Inflammatory macrophage (primary cell): Measurements from ENCODE around the gene HELB.

Experiments
- DNase-seq, 2 donors: peaks; one replicate each; pipeline ENCODE4 v3.0.0-alpha.2; 2020 to 2022
- total RNA-seq, 18 experiments: gene quantifications; one replicate each; lab custom pipeline; 2026; ENCODE audit warnings: mixed read lengths in 6 of 18, inconsistent platforms in 2 of 18; lab: John Stamatoyannopoulos, UW

The HELB gene
- total RNA-seq: 4.7 to 26.7 (median 10.9) reads per million in 18 experiments

DNA sequence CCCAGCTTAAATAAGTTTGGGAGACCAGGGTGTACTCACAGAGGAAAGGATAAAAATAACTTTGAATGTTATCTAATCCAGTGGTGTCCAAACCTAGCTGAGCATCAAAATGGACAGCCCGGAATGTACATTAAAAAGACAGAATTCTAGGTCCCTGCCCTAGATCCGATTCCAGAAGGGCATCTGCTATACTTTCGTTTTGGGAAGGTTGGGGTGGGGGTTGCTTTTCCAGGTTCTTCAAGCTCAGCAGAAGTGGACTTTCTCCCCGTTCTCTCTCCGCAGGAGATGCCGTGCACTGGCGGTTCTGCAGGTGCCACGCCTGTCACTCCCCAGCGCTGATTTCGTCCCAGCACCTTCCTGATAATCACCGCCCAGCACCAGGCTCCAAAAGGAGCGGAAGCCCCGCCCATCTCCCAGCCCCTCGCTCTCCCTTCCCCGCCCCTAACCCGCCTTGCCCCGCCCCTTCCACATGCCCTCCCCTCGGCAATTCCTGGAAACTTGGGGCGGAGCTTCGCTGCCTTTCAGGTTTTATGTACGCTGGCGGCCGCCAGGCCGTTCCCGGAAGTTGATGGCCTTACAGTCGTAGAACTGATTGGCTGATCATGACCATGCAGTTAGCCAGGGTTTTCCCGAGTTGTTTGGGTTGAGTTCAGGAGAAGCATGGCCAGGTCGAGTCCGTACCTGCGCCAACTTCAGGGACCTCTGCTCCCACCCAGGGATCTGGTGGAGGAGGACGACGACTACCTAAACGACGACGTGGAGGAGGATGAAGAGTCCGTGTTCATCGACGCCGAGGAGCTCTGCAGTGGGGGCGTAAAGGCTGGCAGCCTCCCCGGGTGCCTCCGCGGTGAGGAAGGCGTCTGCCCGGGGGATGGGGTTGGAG, at the start of gene HELB:
TSS of gene HELB (plus strand) at position 550 of the 883 bp plus-strand sequence. CDS start at position 661, 111 bp downstream.
- DNase-seq: peak; percentile 98 to 99

DNA sequence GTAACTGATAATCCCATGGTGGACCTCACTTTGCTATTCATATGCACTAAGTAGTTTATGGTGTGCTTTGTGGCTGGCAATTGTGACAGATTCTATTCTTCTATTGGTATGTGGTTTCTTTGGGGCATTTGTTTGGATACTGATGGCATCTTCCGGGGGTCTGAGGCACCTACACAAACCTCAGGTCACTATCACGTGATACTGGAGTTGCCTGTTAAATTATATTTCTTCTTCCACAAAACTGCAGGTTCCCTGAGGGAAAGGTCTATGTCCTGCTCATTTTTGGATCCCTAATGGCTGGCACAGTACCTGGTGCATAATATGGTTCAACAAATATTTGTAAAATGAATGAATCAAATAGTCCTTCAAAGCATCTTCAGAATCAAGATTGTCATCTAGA, 49.5 kb upstream of the HELB start:
- DNase-seq: no peak

DNA sequence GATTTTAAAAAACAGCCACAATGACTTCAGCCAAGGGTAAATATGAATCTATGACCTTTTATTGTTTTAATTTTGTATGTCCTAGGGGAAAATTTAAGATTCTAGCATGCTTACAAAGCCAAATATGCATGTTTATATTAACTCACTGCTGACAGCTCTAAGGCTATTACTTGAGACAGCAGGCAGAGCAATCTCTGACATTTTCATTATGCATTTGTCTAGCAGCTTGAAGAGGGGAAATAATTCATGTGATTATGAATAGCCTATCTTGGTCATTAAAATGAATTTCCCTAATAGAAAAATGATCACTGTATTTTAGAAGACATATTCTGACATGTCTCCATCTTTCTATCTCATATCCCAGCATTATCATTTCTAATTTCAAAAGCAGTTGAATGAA, 46.6 kb upstream of the HELB start:
- no peak for DNase-seq

DNA sequence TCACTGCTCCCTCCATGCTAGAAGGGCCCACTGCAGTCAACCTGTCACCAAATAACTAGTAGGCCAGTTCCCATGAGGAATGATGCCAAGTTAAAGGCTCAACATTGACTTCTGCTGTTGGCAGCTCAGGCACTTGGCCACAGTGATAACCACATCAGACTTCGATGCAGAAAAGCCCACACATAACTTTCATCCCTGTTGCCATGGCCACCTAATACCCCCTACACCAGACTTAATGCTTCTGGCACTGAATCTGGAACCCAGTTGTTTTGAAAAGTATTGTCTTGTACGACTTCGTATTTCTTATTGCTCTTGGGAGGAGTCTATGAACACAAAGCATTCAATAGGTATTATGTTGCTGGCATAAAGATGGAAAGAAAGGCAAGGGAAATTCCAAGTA, 44.3 kb upstream of the HELB start:
- no peak for DNase-seq

DNA sequence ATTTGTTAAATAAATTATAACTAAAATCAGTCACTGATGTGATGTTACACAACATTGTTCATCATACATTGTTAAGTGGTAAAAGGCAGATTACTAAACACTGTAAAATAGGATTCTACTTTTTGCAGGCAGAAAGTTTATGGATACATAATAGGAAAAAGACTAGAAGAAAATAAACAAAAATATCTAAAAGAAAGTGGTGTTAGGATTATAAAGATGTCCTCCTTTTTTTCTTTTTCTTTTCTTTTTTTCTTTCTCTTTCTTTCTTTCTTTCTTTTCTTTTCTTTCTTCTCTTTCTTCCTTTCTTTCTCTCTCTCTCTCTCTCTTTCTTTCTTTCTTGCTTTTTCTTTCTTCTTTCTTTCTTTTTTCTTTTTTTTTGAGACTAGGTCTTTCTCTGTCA, 39.6 kb upstream of the HELB start:
- no peak for DNase-seq

DNA sequence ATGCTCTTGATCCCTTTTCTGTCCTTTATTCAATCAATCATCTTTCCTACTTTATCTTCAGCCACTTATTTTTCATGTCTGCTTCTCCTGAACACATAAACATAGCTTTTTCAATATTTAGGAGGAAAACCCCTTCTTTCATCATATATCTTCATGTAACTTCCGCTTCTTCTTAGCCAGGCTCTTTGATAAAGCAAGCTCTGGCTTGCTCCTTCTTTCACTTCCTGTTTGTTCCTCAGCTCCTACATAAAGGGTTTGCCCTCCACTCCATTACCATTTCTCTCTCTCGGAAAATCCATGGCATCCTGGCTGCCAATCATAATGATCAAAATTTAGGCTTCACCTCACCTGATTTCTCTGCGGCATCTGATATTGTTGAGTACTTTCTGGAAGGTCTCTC, 33.7 kb upstream of the HELB start:
- DNase-seq: peak; percentile 79 to 91

DNA sequence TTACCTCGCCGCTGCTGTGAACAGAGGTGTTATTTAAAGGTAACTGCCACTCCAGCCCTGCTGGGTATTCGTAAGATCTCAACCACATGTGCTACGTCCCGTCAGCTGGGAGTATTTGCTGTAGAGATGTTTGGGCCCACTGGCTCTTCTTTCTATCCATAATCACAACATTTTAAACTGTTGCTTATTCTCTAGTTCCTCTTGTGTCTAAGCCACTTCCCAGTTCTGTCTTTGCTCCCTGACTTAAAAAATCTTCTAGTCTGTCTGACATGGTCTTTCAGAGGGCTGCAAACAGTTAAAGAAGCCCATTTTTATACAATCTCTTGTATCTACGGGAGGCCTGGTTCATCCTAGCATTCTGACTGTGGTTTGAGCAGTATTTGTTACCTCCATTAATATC, 33.2 kb upstream of the HELB start:
- peak; percentile 43 to 49 for DNase-seq

DNA sequence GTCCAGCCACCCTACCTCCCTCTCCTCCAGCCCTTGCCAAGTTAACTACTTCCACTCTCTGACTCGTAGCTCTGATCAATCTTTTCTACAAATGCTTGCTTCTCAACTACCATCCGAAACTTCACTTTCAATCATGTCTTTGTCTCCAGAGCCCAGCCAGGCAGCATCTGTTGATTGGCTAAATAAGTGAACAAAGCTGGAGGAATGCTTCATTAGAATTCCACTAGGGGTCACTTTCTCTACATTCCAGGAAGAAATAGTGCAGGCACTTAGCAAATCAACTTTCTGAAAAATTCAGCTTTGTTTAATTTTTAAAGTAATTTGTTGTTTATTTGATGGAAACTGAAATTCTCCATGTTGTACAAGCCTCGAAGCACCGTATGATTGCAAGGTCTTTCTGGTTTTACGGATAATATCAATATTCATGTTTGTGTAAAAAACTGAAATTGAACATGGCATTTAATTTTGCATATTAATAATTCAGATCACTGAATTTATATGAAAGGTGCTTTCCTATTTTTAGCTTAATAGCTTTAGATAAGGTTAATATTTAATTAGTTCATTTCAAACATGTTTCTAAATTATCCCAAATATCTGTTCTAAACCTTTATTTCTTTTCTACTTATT, 32.4 kb upstream of the HELB start:
- DNase-seq: peak; percentile 62 to 70

DNA sequence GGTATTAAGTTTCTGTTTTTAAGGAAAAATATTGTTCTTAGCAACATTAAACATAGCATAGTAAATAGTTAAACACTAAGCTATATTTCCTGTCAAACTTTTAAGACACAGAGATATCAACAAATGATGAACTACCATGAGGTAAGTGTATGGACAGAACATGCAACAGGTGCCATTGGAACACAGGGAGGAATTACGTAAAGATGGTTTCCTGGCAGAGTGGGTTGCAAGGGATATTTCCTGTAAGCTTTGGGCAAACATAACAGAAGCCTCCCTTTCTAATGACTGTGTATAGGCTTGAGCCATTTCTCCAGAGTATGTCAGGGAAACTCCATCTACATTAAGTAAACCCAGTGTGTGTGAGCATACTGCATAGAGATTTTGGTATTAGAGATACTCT, 31.7 kb upstream of the HELB start:
- no peak for DNase-seq

DNA sequence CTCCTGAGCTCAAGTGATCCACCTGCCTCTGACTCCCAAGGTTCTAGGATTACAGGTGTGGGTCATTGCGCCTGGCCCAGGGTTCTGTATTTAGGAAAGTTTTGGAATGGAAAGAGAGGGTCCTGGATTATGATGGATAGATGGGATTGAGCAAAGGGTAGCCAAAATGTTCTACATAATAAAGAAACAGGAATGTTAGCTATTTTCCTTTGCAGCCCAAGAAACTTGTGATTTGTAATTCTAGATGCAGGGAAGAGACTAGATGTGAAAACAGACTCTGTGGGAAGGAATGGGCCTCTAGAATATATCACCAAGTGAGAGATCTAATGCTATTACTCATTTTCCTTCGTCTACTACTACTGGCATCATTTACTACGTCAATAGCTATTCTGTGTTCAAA, 29.6 kb upstream of the HELB start:
- no peak for DNase-seq

DNA sequence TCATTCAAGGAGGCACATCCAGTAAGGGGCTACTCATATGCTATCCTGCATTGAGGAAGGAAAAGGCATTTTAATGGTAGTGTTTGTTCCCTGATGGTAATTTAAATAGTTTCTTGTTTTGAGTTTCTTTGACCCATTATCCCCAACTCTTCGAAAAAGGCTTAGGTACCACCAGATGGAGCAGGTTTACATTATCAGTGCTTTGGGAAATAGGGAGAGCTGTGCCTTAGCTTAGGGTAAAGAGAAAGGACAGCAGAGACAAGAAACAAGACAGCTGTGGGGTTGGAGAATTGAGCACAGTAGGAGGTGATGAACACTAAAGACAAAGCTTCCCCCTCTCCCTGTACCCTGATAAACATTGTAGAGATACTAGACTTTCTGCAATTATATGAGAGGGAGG, 29.1 kb upstream of the HELB start:
- DNase-seq: no peak

DNA sequence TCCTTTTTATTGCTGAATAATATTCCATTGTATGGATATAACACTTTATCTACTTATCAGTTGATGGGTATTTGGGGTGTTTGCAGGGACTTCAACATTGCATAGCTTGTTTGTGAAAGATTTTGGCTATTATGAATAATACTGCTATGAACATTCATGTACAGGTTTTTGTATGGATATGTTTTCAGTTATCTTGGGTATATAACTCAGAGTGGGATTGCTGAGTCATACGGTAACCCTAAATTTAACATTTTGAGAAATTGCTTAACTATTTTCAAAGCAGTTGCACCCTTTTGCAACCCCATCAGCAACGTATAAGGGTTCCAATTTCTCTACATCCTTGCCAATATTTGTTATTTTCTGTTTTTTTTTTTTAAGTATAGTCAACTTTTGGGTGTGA, 27.3 kb upstream of the HELB start:
- DNase-seq: no peak

DNA sequence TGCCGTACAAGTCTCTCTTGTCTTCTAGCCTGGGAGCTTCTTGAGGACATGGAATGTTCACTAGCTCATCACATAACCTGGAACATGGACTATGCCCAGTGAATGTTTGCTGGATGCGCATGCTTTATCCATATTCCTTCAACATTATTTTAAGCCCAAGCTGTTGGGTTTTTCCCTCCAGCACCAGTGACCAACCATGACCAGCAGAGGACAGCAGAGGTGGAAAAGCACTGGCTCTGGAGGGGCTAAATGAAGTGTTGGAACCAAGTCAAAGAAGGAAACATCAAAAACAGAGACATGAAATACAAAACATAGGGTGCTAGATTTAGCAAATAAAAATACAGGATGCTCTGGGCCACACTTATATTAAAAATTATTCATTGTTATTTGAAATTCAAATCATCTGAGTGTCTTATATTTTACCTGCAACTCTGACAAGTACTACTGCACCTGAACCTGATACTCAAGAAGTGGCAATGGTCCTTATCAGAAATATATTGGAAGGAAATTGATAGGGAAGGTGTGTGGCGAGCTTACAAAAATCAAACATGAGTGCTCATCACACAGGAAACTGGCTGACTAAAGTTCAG, 23.1 kb upstream of the HELB start:
- DNase-seq: peak; percentile 36 to 49

DNA sequence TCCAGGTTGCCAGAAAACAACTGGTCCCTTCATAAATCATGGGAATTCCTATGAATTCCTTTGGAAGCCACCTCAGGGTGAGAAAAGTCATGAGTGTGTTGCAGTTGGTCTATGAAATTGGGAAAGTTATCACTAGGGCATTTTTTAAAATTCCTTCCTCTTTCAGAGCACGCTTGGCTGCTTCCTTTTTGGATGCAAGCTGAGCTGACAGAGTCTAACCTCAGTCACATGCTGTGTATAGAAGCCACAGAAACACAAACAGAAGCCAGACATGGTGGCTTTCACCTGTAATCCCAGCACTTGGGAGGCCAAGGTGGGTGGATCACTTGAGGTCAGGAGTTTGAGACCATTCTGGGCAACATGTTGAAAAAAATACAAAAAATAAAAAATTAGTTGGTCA, 21.7 kb upstream of the HELB start:
- peak; percentile 79 to 84 for DNase-seq

DNA sequence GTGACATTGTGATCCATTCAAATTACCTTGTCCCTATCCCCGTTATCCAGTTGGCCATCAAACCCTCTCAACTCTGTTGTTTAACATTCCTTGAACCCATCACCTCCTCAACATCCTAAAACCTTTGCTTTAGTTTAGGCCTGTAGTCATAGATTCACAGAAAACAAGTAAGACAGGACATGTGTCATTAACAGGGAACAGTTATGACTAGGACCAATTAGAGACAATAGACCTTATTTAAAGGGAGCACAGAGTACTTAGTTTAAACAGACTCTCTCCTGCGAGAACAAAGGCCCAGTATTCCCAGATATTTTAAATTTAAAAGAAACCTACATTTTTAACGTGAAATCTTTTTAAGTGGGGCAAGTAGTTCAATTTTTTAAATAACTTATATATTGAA, 20.0 kb upstream of the HELB start:
- no peak for DNase-seq

DNA sequence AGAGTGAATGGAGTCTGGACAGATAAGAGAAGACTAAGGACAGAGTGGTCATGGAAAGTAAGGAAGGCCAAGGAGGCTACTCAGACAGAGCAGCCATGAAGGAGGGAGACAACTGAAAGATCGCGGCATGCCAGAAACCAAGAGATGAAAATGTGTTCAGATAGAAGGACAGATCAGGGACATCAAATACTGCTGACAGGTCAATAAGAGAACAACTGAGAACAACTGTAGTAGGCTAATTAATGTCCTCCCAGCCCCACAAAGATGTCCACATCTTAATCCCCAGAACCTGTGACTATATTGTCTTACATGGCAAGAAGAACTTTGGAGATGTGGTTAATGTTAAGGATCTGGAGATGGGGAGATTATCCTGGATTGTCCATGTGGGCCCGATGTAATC, 15.0 kb upstream of the HELB start:
- no peak for DNase-seq

DNA sequence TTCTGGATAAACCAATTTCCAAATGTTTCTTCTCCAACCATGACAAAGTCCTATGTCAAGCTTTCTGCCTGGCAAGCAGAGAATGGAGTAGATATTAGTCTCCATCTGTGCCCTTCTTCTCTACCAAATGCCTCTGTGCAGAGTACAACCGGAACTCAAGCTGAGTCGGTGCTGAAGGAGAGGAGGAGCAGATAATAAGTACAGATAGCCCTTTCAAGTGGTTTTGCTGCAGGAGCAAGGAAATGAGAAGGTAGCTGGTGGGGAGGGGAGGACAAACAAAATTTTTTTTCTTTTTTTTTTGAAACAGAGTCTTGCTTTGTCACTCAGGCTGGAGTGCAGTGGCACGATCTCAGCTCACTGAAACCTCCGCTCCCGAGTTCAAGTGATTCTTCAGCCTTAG, 14.2 kb upstream of the HELB start:
- DNase-seq: no peak

DNA sequence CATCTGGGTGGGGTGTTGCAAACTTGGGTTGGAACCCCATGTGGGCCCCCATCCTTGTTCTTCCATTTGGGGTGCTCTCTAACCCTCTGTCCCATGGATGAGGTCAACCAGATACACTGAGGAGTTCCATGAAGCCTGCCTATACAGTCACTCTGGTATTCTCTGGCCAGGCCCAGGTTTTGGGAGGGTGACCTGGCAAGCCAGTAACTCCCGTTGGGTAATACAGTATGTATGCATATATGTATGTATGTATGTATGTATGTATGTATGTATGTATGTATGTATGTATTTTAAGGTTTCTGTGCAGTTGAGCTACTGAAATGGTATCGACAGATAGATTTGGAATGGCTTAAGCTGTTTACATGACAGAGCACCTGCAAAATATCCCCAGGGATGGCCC, 12.8 kb upstream of the HELB start:
- DNase-seq: no peak

DNA sequence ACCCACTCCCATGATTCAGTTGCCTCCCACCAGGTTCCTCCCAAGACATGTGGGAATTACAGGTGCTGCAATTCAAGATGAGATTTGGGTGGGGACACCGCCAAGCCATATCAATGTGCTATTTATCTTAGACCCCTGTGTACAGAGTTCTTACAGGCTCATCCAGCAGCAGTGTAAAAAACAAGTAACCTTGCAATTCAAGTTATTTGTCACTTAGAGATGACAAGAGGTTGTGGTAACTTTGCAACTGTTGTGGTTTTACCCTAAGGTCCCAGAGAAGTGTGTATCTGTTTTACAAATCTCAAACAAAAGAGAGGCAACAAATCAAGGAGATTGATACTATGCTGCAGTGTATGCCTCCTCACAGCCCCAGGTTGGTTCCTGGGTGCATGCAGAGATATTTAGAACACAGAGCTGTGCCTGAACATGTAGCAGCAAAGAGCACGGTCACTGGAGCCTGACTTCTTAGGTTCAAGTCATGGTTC, 11.5 kb upstream of the HELB start:
- DNase-seq: no peak

DNA sequence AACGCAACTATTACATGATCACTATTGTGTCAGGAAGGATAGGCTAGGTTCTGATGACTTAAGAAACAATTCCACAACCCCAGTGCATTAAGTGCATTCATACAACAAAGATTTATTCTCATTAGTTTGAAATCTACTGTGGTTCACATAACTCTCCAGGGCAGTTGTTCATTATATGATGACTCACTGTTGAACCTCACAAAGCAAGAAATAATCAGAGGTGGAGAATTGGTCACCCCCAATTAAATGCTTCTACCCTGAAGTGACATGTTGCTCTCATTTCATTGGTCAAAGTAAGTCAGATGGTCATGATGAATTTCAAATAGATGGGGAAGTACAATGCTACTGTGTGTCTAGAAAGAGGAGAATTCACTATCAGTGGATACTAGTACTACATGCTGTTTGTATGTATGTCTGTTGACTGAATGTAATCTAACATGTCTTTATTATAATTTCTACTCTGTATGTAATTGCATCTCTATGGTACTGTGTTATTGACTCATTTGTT, 6.1 kb upstream of the HELB start:
- no peak for DNase-seq

DNA sequence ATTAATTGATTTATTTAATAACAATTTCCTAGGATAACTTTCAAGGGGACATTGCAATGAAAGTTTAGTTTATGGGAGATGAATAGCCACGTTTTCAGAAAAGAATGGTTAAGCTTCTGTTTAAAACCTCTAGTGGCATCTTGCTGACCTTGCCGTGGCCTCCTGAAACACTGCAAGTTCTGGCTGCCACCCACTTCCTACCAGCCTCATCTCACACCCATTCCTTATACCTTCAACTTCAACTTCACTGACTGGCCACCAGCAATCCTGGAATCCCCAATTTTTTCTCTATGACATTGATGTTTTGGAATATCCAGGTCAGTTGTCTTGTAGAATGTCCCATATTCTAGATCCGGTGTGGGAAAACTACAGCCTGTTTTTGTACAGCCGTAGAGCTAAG, 5.2 kb upstream of the HELB start:
- DNase-seq: no peak

DNA sequence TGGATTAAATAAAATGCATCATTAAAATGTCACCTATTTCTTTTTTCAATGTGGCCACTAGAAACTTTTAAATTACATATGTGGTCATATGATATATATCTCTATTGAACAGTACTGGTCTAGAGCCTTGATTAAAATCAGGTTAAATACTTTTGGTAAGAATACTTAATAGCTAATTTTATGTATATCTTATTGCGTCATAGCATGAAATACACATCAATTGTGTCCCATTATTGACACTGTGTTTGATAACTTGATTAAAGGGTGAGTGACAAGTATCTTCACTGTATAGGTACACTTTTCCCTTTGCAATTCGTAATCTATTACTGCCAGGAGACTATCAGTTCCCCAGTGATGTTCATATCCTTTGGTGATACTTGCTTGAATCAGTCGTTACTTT, 4.4 kb upstream of the HELB start:
- DNase-seq: no peak

DNA sequence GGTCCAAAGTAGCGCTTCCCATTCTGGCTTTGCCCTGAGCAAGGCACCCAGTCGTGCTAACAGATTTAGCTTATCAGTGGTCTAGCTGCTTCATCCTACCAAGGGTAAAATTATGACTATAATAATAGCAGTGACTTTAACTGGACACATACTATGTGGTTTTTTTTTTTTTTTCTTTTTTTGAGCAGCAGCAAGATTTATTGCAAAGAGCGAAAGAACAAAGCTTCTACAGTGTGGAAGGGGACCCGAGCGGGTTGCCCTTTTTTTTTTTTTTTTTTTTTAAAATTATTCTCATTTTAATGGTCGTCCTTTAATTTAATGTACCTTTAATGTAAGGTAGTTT, 505 bp downstream of the HELB start:
- no peak for DNase-seq
